Retinal pigment epithelial cell (primary cell): ENCODE results near the gene SH3BGRL3.

Source experiments
- DNase-seq: peaks from one replicate; pipeline ENCODE4 v3.0.0-alpha.2; 2010; ENCODE audit warnings: low read depth
- H3K4me3 ChIP-seq: 2 replicates; pipeline ENCODE4 v1.5.1; 2011; ENCODE audit warnings: mild to moderate bottlenecking, low read length, control low read depth, moderate library complexity
- TF ChIP-seq, protein P1 (sequence below): conservative IDR thresholded peaks from 2 replicates; pipeline ENCODE4 v1.5.1; 2011; ENCODE audit warnings: low read depth, low read length, control low read depth, inconsistent platforms

SH3BGRL3 gene

DNA sequence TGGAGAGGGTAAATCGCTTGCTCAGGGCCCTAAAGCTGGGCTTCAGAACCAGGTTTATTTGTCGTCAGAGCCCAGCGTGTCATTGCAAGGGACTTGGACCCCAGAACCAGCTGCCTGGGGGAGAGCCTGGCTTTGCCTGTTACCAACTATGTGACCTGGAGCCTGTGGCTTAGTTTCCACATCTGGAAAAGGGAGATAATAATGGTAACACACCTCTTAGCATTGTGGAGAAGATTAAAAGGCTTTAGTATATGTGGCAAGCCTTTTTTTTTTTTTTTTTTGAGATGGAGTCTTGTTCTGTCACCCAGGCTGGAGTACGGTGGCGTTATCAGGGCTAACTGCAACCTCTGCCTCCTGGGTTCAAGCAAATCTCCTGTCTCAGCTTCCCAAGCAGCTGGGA, 50.4 kb downstream of the SH3BGRL3 start:
- DNase-seq: no peak
- TF ChIP-seq, protein P1, sequence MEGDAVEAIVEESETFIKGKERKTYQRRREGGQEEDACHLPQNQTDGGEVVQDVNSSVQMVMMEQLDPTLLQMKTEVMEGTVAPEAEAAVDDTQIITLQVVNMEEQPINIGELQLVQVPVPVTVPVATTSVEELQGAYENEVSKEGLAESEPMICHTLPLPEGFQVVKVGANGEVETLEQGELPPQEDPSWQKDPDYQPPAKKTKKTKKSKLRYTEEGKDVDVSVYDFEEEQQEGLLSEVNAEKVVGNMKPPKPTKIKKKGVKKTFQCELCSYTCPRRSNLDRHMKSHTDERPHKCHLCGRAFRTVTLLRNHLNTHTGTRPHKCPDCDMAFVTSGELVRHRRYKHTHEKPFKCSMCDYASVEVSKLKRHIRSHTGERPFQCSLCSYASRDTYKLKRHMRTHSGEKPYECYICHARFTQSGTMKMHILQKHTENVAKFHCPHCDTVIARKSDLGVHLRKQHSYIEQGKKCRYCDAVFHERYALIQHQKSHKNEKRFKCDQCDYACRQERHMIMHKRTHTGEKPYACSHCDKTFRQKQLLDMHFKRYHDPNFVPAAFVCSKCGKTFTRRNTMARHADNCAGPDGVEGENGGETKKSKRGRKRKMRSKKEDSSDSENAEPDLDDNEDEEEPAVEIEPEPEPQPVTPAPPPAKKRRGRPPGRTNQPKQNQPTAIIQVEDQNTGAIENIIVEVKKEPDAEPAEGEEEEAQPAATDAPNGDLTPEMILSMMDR: no peak
- no peak overlapping the region for H3K4me3 ChIP-seq
